Activated naive CD4-positive, alpha-beta T cell treated with anti-CD3 and anti-CD28 coated beads, Interleukin-2, amount 10 ng/mL, durations not matched to agents 7 days and 5 days (primary cell): ENCODE results near the gene CD68.

Experiments used
- CTCF ChIA-PET: fragments of 350-600 bp; sonication (Branson Sonifier 250); formaldehyde crosslinking; loops from one replicate; lab custom pipeline; 2021; ENCODE audit warnings: antibody characterized with exemption; lab: Charles Lee
- DNase-seq: peaks from one replicate; pipeline ENCODE4 v3.0.0-alpha.2; 2020
- H3K27ac Mint-ChIP-seq: one replicate; pipeline ENCODE4 v1.8.0; 2021; ENCODE audit warnings: mild to moderate bottlenecking, moderate library complexity, mixed read lengths
- H3K27me3 Mint-ChIP-seq: one replicate; pipeline ENCODE4 v1.8.0; 2021; ENCODE audit warnings: mild to moderate bottlenecking, mixed read lengths
- H3K36me3 Mint-ChIP-seq: one replicate; pipeline ENCODE4 v1.8.0; 2021; ENCODE audit warnings: mixed read lengths
- H3K4me1 Mint-ChIP-seq: one replicate; pipeline ENCODE4 v1.8.0; 2021; ENCODE audit warnings: mixed read lengths
- H3K4me3 Mint-ChIP-seq: one replicate; pipeline ENCODE4 v1.8.0; 2021; ENCODE audit warnings: mild to moderate bottlenecking, moderate library complexity, mixed read lengths
- H3K9me3 Mint-ChIP-seq: one replicate; pipeline ENCODE4 v1.8.0; 2021; ENCODE audit warnings: mixed read lengths

The CD68 gene

DNA sequence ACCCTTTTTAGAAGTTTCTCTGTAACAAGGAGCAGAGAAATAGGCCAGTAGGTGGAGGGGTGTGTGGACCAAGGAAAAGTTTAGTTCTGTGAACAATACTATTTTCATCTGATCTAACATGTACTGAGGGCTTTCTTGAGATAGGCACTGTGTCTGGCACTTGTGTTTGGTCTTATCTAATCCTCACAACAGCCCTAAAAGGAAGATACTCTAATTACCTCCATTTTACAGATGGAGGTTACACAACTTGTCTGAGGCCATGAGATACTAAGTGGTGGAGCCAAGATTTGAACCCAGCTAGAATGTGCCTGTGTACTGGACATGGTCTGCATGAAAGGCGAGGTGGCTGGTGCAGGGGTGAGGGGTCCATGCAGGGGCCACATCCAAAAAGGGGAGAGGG is 26.1 kb upstream of the CD68 start:
- H3K27ac Mint-ChIP-seq: peak overlapping the region; percentile 86
- no peak for DNase-seq

DNA sequence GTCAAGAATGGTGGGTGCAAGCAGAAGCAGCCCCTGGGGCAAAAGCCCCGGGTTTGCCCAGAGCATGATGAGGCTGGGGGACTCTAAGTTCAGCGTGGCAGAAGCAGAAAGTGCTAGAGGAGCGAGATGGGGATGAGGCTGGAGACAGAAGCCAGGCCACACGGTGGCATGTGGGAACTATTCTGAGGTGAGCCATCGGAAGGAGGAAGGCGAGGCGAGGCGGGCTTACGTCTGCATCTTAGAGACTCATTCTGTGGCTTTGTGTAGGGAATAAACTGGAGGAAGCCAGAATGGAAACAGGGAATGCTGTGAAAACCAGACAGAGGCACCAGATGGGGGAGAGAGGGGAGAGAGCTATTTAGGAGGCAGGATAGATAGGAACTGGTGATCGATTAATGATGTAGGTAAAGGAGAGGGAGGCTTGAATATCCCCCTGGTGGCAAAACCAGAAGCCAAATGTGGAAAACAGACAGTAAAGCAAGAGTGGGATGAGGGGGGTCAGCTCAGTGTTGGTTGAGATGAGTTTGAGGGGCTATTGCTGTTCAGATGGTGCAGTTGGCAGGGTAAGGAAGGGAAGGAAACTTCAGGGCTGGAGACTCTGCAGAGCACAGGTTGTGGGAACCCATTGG is 24.0 kb upstream of the CD68 start:
- peaks cover 89% of the 10 kb centered on the region for H3K4me1 Mint-ChIP-seq
- no peak for DNase-seq
- H3K27me3 Mint-ChIP-seq: no peaks in the 10 kb centered on the region
- H3K4me3 Mint-ChIP-seq: no peak overlapping the region
- H3K9me3 Mint-ChIP-seq: no peaks in the 10 kb centered on the region
- H3K27ac Mint-ChIP-seq: peak overlapping the region; percentile 71
- CTCF ChIA-PET: interaction anchor here (0.7 to 3.4 kb wide), 2 partner anchors 41 to 114 kb away, joined by 4 to 10 read pairs; no protein-coding TSS in a partner anchor
- H3K36me3 Mint-ChIP-seq: peaks cover 54% of the 10 kb centered on the region

More for the DNA sequence above, 26.1 kb upstream of the CD68 start:
- peak overlapping the region; percentile 45 for H3K4me3 Mint-ChIP-seq
- CTCF ChIA-PET: interaction anchor here (0.8 to 3.4 kb wide), 6 partner anchors 12 to 197 kb away, joined by 3 to 10 read pairs (median 4); no protein-coding TSS in a partner anchor
- no peaks in the 10 kb centered on the region for H3K27me3 Mint-ChIP-seq
- peaks cover 58% of the 10 kb centered on the region for H3K36me3 Mint-ChIP-seq
- peaks cover 83% of the 10 kb centered on the region for H3K4me1 Mint-ChIP-seq
- H3K9me3 Mint-ChIP-seq: no peaks in the 10 kb centered on the region

DNA sequence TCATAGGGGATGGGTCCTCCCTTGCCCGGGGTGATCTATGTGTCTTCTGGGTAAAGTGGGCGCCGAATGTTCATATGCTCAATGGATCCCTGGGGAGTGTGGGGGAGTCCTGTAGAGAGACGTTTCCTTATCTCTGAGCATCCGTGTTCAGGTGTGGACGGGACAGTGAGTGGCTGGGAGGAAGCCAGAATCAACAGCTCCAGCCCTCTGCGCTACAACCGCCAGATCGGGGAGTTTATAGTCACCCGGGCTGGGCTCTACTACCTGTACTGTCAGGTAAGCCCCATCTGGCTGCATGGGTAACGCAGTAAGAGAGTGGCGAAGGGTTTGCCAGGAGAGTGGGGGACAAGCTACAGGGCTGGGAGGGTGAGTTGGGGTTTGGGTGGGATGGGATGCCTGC is 22.8 kb upstream of the CD68 start:
- H3K27ac Mint-ChIP-seq: peak overlapping the region; percentile 24
- no peaks in the 10 kb centered on the region for H3K27me3 Mint-ChIP-seq
- no peak for DNase-seq
- no peak overlapping the region for H3K4me3 Mint-ChIP-seq
- peaks cover 49% of the 10 kb centered on the region for H3K36me3 Mint-ChIP-seq
- H3K9me3 Mint-ChIP-seq: no peaks in the 10 kb centered on the region
- CTCF ChIA-PET: interaction anchor here (5.5 kb wide), 1 partner anchor 43 kb away, joined by 157 read pairs; no protein-coding TSS in a partner anchor
- H3K4me1 Mint-ChIP-seq: peaks cover 87% of the 10 kb centered on the region

DNA sequence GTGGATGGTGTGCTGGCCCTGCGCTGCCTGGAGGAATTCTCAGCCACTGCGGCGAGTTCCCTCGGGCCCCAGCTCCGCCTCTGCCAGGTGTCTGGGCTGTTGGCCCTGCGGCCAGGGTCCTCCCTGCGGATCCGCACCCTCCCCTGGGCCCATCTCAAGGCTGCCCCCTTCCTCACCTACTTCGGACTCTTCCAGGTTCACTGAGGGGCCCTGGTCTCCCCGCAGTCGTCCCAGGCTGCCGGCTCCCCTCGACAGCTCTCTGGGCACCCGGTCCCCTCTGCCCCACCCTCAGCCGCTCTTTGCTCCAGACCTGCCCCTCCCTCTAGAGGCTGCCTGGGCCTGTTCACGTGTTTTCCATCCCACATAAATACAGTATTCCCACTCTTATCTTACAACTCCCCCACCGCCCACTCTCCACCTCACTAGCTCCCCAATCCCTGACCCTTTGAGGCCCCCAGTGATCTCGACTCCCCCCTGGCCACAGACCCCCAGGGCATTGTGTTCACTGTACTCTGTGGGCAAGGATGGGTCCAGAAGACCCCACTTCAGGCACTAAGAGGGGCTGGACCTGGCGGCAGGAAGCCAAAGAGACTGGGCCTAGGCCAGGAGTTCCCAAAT is 22.2 kb upstream of the CD68 start:
- H3K4me3 Mint-ChIP-seq: no peak overlapping the region
- H3K27me3 Mint-ChIP-seq: no peaks in the 10 kb centered on the region
- CTCF ChIA-PET: interaction anchor here (1.0 to 5.5 kb wide), 6 partner anchors 32 to 202 kb away, joined by 3 to 157 read pairs (median 6); no protein-coding TSS in a partner anchor
- no peak for DNase-seq
- no peaks in the 10 kb centered on the region for H3K9me3 Mint-ChIP-seq
- peaks cover 45% of the 10 kb centered on the region for H3K36me3 Mint-ChIP-seq
- peaks cover 80% of the 10 kb centered on the region for H3K4me1 Mint-ChIP-seq
- no peak overlapping the region for H3K27ac Mint-ChIP-seq

DNA sequence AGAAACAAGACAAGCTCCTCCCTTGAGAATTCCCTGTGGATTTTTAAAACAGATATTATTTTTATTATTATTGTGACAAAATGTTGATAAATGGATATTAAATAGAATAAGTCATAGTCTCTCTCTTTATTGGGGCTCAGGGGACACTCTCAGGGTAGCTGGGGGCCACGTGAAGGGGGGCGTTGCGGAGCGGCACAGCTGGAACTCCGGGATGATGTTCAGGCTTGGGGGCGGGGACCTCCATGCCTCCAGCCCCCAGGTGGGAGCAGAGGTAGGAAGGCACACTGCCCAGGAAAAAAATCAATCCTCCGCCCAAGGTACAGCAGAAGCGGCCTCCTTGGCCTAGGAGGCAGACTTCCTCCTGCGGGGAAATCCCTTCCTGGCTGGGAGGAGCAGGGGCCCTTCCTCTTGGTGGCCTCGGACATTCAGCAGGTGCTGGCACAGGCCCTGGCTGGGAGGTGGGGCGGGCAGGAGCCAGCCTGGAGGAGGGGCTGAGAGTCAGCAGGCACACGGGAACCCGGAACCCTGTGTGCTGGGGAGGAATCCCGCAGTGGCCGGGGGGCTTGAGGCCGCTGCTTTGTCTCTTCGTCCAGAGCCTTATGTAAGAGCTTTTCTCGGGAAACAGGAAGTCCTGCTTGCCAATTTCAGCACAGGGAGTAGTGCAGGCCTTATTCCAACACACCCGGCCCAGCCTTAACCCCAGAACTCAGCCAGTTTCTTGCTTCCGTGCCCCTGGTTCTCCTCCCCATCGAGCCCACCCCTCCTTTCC is 21.5 kb upstream of the CD68 start:
- peak overlapping the region; percentile 63 for H3K4me3 Mint-ChIP-seq
- H3K36me3 Mint-ChIP-seq: peaks cover 48% of the 10 kb centered on the region

DNA sequence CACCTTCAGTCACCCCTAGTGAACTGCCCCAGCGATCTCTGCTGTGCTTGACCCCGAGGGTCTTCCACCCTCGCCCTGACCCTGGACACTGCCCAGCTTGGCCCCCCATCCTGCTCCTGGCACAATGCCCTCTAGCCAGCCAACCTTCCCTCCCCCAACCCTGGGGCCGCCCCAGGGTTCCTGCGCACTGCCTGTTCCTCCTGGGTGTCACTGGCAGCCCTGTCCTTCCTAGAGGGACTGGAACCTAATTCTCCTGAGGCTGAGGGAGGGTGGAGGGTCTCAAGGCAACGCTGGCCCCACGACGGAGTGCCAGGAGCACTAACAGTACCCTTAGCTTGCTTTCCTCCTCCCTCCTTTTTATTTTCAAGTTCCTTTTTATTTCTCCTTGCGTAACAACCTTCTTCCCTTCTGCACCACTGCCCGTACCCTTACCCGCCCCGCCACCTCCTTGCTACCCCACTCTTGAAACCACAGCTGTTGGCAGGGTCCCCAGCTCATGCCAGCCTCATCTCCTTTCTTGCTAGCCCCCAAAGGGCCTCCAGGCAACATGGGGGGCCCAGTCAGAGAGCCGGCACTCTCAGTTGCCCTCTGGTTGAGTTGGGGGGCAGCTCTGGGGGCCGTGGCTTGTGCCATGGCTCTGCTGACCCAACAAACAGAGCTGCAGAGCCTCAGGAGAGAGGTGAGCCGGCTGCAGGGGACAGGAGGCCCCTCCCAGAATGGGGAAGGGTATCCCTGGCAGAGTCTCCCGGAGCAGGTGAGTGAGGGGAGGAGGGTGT is 20.7 kb upstream of the CD68 start, which contains the start of gene TNFSF13:
Gene TNFSF13 (plus strand): TSS at position 207 of the 776 bp plus-strand sequence. CDS start 290 bp downstream, at position 497.
- Mint-ChIP-seq H3K9me3 (no peaks in the 10 kb centered on the region), H3K36me3 (peaks cover 43% of the 10 kb centered on the region), H3K4me1 (peaks cover 74% of the 10 kb centered on the region), H3K27ac (peak within 1 kb of the TSS; percentile 92), H3K27me3 (no peaks in the 10 kb centered on the region), H3K4me3 (peak within 1 kb of the TSS; percentile 63)
- DNase-seq: no peak
- CTCF ChIA-PET: interaction anchor here (1.0 to 5.5 kb wide), 5 partner anchors 33 to 203 kb away, joined by 3 to 157 read pairs (median 4); no protein-coding TSS in a partner anchor

More for the DNA sequence above, 21.5 kb upstream of the CD68 start:
- Mint-ChIP-seq H3K27ac (peak overlapping the region; percentile 84), H3K9me3 (no peaks in the 10 kb centered on the region), H3K4me1 (peaks cover 80% of the 10 kb centered on the region), H3K27me3 (no peaks in the 10 kb centered on the region)
- CTCF ChIA-PET: interaction anchor here (1.0 to 5.5 kb wide), 7 partner anchors 33 to 202 kb away, joined by 3 to 157 read pairs (median 5); no protein-coding TSS in a partner anchor
- peak; percentile 43 for DNase-seq

DNA sequence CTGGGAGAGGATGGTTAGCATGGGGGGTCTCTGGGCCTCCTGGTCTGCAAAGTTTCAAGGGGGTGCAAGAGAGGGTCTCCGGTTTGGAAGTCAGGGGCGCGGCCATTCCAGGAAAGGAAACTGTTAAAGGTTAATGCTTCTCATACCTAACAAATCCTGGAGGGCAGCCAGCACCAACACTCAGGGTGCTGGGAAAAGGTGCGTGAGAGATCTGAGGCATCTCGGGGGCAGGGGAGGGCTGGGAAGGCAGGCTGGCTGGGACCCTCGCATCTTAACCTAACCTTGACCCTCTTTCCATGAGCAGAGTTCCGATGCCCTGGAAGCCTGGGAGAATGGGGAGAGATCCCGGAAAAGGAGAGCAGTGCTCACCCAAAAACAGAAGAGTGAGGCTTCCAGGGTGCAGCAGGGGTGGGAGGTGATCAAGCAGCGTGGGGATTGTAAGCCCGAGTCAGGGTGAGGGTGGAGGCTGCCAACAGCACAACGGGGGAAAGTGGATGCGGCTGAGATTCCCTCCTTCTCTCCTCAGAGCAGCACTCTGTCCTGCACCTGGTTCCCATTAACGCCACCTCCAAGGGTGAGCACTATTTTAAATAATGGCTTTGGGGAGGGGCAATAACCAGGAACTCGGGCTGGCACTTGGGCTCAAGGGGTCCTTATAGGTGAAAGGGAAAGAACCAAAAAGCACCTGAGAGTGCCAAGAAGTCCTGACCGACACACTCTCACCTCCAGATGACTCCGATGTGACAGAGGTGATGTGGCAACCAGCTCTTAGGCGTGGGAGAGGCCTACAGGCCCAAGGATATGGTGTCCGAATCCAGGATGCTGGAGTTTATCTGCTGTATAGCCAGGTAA is 19.9 kb upstream of the CD68 start:
- peaks cover 78% of the 10 kb centered on the region for H3K4me1 Mint-ChIP-seq
- H3K27me3 Mint-ChIP-seq: no peaks in the 10 kb centered on the region
- CTCF ChIA-PET: interaction anchor here (0.7 to 5.5 kb wide), 40 partner anchors 8 to 278 kb away, joined by 3 to 157 read pairs (median 8); partner anchors contain the start of genes ACAP1, FGF11, KCTD11 and MPDU1
- peak overlapping the region; percentile 92 for H3K27ac Mint-ChIP-seq
- peaks cover 39% of the 10 kb centered on the region for H3K36me3 Mint-ChIP-seq
- no peak overlapping the region for H3K4me3 Mint-ChIP-seq
- no peak for DNase-seq
- H3K9me3 Mint-ChIP-seq: no peaks in the 10 kb centered on the region

DNA sequence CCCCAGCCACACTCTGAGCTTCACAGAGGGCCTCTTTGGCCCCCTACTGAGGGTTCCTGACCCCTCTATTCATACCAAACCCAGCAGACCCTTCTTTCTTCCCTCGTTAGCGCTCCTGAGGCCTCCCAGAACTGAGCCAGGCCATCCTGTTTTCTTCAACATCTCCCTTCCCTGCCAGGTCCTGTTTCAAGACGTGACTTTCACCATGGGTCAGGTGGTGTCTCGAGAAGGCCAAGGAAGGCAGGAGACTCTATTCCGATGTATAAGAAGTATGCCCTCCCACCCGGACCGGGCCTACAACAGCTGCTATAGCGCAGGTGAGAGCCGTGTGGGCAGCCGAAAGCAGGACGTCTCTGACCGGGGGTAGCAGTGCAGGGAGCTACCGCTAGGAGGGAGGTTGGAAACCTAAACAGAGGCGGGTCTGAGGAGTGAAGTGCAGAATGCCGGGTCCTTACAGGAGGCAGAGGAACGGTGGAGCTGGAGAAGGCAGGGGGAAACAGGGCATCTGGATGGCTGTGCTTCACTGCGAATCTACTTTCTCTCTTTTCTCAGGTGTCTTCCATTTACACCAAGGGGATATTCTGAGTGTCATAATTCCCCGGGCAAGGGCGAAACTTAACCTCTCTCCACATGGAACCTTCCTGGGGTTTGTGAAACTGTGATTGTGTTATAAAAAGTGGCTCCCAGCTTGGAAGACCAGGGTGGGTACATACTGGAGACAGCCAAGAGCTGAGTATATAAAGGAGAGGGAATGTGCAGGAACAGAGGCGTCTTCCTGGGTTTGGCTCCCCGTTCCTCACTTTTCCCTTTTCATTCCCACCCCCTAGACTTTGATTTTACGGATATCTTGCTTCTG is 19.0 kb upstream of the CD68 start:
- Mint-ChIP-seq H3K36me3 (peaks cover 39% of the 10 kb centered on the region), H3K4me1 (peaks cover 71% of the 10 kb centered on the region), H3K27ac (peak overlapping the region; percentile 92), H3K27me3 (no peaks in the 10 kb centered on the region), H3K4me3 (peak overlapping the region; percentile 86), H3K9me3 (no peaks in the 10 kb centered on the region)
- peak; percentile 78 for DNase-seq
- CTCF ChIA-PET: interaction anchor here (0.7 to 5.5 kb wide), 49 partner anchors 8 to 304 kb away, joined by 3 to 157 read pairs (median 5); partner anchors contain the start of genes ACAP1, FGF11, KCTD11 and MPDU1

DNA sequence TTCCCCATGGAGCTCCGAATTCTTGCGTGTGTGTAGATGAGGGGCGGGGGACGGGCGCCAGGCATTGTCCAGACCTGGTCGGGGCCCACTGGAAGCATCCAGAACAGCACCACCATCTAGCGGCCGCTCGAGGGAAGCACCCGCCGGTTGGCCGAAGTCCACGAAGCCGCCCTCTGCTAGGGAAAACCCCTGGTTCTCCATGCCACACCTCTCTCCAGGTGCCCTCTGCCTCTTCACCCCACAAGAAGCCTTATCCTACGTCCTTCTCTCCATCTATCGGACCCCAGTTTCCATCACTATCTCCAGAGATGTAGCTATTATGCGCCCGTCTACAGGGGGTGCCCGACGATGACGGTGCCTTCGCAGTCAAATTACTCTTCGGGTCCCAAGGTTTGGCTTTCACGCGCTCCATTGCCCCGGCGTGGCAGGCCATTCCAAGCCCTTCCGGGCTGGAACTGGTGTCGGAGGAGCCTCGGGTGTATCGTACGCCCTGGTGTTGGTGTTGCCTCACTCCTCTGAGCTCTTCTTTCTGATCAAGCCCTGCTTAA is 18.3 kb upstream of the CD68 start:
- peak; percentile 88 for DNase-seq
- Mint-ChIP-seq H3K4me3 (peak overlapping the region; percentile 86), H3K27me3 (no peaks in the 10 kb centered on the region), H3K36me3 (peaks cover 40% of the 10 kb centered on the region), H3K27ac (peak overlapping the region; percentile 92), H3K9me3 (no peaks in the 10 kb centered on the region), H3K4me1 (peaks cover 67% of the 10 kb centered on the region)
- CTCF ChIA-PET: interaction anchor here (0.7 to 5.5 kb wide), 48 partner anchors 8 to 304 kb away, joined by 3 to 157 read pairs (median 6); partner anchors contain the start of genes ACAP1, FGF11, KCTD11 and MPDU1

DNA sequence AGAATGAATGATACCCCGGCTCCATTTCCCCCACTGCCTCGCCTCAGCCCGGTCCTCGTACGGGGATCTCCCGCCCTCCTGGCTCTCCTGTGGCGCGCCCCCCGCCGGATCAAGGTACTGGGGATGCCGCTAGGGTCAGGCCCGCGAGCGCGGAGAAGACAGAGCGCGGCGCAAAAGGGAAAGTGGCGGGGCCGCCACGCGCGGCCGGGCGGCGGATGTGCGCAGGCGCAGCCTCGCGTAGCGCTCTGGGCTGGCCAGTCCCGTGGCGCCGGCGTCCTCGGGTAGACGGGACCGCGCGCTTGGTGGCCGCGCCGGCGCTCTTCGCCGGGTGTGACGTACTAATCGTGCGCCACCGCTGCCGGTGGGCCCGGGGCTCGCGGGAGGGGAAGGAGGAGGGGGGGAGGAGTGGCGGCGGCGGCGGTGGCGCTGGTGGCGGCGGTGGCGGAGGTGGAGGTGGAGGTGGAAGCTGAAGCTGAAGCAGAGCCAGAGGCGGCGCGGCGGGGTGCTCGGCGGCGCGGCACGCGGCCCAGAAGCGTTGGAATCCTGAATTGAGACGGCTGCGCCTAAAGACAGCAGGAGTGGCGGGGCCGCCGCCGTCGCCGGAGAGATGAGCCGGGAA is 17.7 kb upstream of the CD68 start, which contains the start of gene SENP3:
Gene SENP3 (plus strand): TSS at position 331 of the 619 bp plus-strand sequence. CDS start 1,158 bp downstream, outside the sequence.
- CTCF ChIA-PET: interaction anchor here (0.7 to 5.5 kb wide), 31 partner anchors 13 to 281 kb away, joined by 3 to 157 read pairs (median 10); partner anchors contain the start of genes FGF11, KCTD11, MPDU1 and SLC2A4
- H3K4me1 Mint-ChIP-seq: peaks cover 62% of the 10 kb centered on the region
- no peaks in the 10 kb centered on the region for H3K9me3 Mint-ChIP-seq
- H3K27ac Mint-ChIP-seq: peak within 1 kb of the TSS; percentile 92
- no peaks in the 10 kb centered on the region for H3K27me3 Mint-ChIP-seq
- DNase-seq: peak; percentile 92
- peak within 1 kb of the TSS; percentile 86 for H3K4me3 Mint-ChIP-seq
- peaks cover 36% of the 10 kb centered on the region for H3K36me3 Mint-ChIP-seq

DNA sequence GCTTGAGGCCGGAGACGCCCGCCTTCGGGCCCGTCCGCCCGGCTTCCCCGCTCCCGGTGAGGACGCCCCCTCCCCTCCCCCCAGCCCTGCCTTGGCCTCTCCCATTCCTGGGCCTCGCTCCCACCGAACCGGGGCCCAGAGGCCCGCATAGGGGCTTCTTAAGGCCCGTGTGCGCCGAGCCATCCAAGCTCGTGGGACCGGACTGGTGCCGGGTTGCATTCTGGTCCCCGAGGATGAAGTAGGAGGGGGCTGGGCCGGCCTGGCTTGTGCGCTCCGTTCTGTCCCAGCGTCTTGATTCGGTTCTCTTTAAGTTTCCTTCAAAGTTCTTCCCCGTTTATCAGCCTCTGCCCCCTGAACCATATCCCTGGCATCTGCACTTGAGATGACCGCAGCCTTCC is 17.2 kb upstream of the CD68 start:
- Mint-ChIP-seq H3K9me3 (no peaks in the 10 kb centered on the region), H3K27me3 (no peaks in the 10 kb centered on the region), H3K4me1 (peaks cover 60% of the 10 kb centered on the region), H3K36me3 (peaks cover 38% of the 10 kb centered on the region), H3K4me3 (peak overlapping the region; percentile 86), H3K27ac (peak overlapping the region; percentile 88)
- DNase-seq: no peak
- CTCF ChIA-PET: interaction anchor here (2.4 to 3.1 kb wide), 3 partner anchors 14 to 41 kb away, joined by 10 to 26 read pairs (median 15); partner anchors contain the start of gene TNFSF12
